ENCODE measurements around the gene PNP. TPM values are rescaled to one million over a fixed set of nuclear protein-coding genes. Genes with fewer than 3 reads are reported as not detected.

PNP gene
- total and polyA plus RNA-seq, 2 donors (not counting 1 experiment from before 2014, with no cell fraction given): 6.9 to 25.7 TPM

DNA sequence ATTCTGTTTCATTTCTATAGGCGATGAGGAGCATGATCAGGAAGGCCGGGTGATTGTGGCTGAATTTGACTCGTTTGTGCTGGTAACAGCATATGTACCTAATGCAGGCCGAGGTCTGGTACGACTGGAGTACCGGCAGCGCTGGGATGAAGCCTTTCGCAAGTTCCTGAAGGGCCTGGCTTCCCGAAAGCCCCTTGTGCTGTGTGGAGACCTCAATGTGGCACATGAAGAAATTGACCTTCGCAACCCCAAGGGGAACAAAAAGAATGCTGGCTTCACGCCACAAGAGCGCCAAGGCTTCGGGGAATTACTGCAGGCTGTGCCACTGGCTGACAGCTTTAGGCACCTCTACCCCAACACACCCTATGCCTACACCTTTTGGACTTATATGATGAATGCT is 12.2 kb upstream of the PNP start:
- TF ChIP-seq EZH2 (IDR thresholded peaks at IDR 0.05; ENCODE audit: low read length, missing control alignments): no peak
- TF ChIP-seq, protein P1, sequence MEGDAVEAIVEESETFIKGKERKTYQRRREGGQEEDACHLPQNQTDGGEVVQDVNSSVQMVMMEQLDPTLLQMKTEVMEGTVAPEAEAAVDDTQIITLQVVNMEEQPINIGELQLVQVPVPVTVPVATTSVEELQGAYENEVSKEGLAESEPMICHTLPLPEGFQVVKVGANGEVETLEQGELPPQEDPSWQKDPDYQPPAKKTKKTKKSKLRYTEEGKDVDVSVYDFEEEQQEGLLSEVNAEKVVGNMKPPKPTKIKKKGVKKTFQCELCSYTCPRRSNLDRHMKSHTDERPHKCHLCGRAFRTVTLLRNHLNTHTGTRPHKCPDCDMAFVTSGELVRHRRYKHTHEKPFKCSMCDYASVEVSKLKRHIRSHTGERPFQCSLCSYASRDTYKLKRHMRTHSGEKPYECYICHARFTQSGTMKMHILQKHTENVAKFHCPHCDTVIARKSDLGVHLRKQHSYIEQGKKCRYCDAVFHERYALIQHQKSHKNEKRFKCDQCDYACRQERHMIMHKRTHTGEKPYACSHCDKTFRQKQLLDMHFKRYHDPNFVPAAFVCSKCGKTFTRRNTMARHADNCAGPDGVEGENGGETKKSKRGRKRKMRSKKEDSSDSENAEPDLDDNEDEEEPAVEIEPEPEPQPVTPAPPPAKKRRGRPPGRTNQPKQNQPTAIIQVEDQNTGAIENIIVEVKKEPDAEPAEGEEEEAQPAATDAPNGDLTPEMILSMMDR (conservative IDR thresholded peaks at IDR 0.05 in 1 of 2, IDR thresholded peaks at IDR 0.05 in 1 of 2; ENCODE audit: low read depth in 1 of 2, low read length in 2 of 2): no peak
- H3K4me1 ChIP-seq (ENCODE audit: control insufficient read depth, extremely low read depth, insufficient read depth, low read length): peaks cover 7% of the 10 kb centered on the region
- no peak for DNase-seq (ENCODE audit: low read depth in 2 of 2)
- peak overlapping the region; percentile 97 for H3K4me2 ChIP-seq (ENCODE audit: extremely low read depth, insufficient read depth, low read length)
- peaks cover 17% of the 10 kb centered on the region for H3K36me3 ChIP-seq (ENCODE audit: control insufficient read depth, insufficient read depth, low read length)
- H3K4me3 ChIP-seq (replicated peaks in 1 of 4; ENCODE audit: control extremely low read depth in 1 of 4, insufficient read depth in 1 of 4, low read depth in 3 of 4, low read length in 4 of 4): peak overlapping the region in 1 of 4 experiments; percentile 88
- no peaks in the 10 kb centered on the region for H4K20me1 ChIP-seq (ENCODE audit: control insufficient read depth, extremely low read depth, insufficient read depth, low read length)
- peak overlapping the region; percentile 99 for H3K27ac ChIP-seq (ENCODE audit: insufficient read depth, low read length)
- H2AFZ ChIP-seq (ENCODE audit: low read length): no peak overlapping the region
- no peaks in the 10 kb centered on the region for H3K9me3 ChIP-seq (ENCODE audit: control insufficient read depth, insufficient read depth, low read depth, low read length)
- no peak overlapping the region for H3K9ac ChIP-seq (ENCODE audit: insufficient read depth, low read length)
- peaks cover 54% of the 10 kb centered on the region for H3K79me2 ChIP-seq (ENCODE audit: control insufficient read depth, insufficient read depth, low read length)
- H3K27me3 ChIP-seq (ENCODE audit: control insufficient read depth, insufficient read depth, low read length): no peaks in the 10 kb centered on the region

DNA sequence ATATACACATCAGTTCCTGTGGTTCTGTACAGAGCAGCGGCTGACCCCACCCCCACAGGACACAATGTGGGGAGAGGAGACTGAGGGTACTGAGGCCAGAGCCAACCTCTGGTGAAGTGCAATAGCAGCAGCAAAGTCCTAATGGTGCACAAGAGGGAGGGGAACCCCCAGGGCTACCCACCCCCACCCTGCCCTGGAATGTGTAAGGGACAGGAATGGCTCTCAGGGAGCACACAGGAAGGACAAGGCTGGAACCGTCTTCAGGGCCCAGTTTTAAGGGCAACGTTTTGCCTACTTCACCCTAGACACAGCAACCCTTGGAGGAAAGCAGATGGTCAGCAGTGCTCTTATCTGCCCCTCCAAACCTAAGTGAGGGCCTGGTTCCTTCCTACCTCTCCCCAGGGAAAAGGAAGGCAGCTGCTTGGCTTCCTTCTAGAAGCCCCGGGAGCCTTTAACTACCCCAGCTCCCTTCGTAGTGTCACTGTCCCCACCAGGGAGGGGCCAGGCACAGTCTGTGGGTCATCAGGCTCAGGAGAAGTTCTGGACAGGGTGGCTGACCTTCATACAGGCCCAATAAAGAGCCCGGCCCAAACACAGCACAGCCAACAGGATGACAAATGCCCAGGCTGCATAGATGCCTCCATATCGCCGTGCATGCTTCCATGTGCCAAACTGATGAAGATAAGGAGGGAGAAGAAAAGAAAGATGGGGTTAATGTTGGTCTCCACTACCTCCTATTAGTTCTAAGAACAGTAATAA is 11.0 kb upstream of the PNP start:
- Histone ChIP-seq H4K20me1 (ENCODE audit: control insufficient read depth, extremely low read depth, insufficient read depth, low read length) (no peaks in the 10 kb centered on the region), H3K27me3 (ENCODE audit: control insufficient read depth, insufficient read depth, low read length) (no peaks in the 10 kb centered on the region)

DNA sequence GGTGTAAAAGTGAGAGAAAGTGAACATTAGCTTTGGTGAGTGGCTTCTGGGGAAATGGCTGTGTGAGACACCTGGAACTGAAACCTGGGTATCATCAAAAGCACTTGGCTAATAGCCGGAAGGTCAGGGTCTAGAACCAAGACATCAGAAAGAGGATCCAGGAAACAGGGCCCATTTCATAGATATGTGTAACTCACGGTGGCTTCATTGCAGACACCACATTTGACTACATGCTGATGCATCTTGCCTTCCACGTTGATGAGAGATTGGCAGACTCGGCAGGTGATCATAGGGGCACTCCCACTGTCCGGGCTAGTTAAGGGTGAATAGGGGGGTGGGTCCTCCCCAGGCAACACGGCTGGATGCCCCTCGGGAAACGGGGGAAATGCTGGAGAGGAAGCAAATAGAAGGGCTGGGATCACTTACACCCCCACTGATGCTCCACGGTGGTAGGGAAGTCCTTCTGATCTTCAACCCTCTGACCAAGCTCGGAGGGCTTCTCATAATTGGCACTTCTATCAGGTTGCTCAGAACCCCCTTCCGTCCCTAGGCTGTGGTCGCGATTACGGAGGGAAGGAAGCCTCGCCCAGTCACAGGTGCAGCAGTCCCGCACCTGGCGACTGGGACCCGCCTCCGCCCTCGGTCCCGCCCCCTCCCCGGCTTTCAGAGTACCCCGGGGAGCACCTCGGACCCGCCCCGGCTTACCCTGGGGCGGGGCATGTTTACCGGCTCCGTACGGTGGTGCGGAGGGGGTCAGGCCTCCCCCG is 8.6 kb upstream of the PNP start:
- H3K27ac ChIP-seq (ENCODE audit: insufficient read depth, low read length): peak overlapping the region; percentile 82
- peak overlapping the region; percentile 72 to 97 (median 84) for H3K4me3 ChIP-seq (replicated peaks in 1 of 4; ENCODE audit: control extremely low read depth in 1 of 4, insufficient read depth in 1 of 4, low read depth in 3 of 4, low read length in 4 of 4)
- peaks cover 7% of the 10 kb centered on the region for H3K4me1 ChIP-seq (ENCODE audit: control insufficient read depth, extremely low read depth, insufficient read depth, low read length)
- H3K79me2 ChIP-seq (ENCODE audit: control insufficient read depth, insufficient read depth, low read length): peaks cover 40% of the 10 kb centered on the region
- peak overlapping the region; percentile 91 for H3K9ac ChIP-seq (ENCODE audit: insufficient read depth, low read length)
- H2AFZ ChIP-seq (ENCODE audit: low read length): no peak overlapping the region
- no peak for DNase-seq (ENCODE audit: low read depth in 2 of 2)
- peaks cover 17% of the 10 kb centered on the region for H3K36me3 ChIP-seq (ENCODE audit: control insufficient read depth, insufficient read depth, low read length)
- no peaks in the 10 kb centered on the region for H3K9me3 ChIP-seq (ENCODE audit: control insufficient read depth, insufficient read depth, low read depth, low read length)
- H3K27me3 ChIP-seq (ENCODE audit: control insufficient read depth, insufficient read depth, low read length): no peaks in the 10 kb centered on the region
- H4K20me1 ChIP-seq (ENCODE audit: control insufficient read depth, extremely low read depth, insufficient read depth, low read length): no peaks in the 10 kb centered on the region
- TF ChIP-seq EZH2 (IDR thresholded peaks at IDR 0.05; ENCODE audit: low read length, missing control alignments): no peak
- H3K4me2 ChIP-seq (ENCODE audit: extremely low read depth, insufficient read depth, low read length): peak overlapping the region; percentile 96

More for the DNA sequence above, 11.0 kb upstream of the PNP start:
- H3K4me2 ChIP-seq (ENCODE audit: extremely low read depth, insufficient read depth, low read length): no peak overlapping the region
- no peak for DNase-seq (ENCODE audit: low read depth in 2 of 2)
- H2AFZ ChIP-seq (ENCODE audit: low read length): no peak overlapping the region
- H3K79me2 ChIP-seq (ENCODE audit: control insufficient read depth, insufficient read depth, low read length): peaks cover 51% of the 10 kb centered on the region
- no peak for TF ChIP-seq EZH2 (IDR thresholded peaks at IDR 0.05; ENCODE audit: low read length, missing control alignments)
- TF ChIP-seq, protein P1 (conservative IDR thresholded peaks at IDR 0.05 in 1 of 2, IDR thresholded peaks at IDR 0.05 in 1 of 2; ENCODE audit: low read depth in 1 of 2, low read length in 2 of 2): no peak
- H3K36me3 ChIP-seq (ENCODE audit: control insufficient read depth, insufficient read depth, low read length): peaks cover 17% of the 10 kb centered on the region
- H3K9me3 ChIP-seq (ENCODE audit: control insufficient read depth, insufficient read depth, low read depth, low read length): no peaks in the 10 kb centered on the region
- H3K27ac ChIP-seq (ENCODE audit: insufficient read depth, low read length): no peak overlapping the region
- peaks cover 7% of the 10 kb centered on the region for H3K4me1 ChIP-seq (ENCODE audit: control insufficient read depth, extremely low read depth, insufficient read depth, low read length)
- H3K4me3 ChIP-seq (replicated peaks in 1 of 4; ENCODE audit: control extremely low read depth in 1 of 4, insufficient read depth in 1 of 4, low read depth in 3 of 4, low read length in 4 of 4): no peak overlapping the region
- H3K9ac ChIP-seq (ENCODE audit: insufficient read depth, low read length): no peak overlapping the region

All from fibroblast of lung (primary cell).